A673 (cell line): ENCODE data around the gene SPTLC3. TPM values are rescaled to one million over a fixed set of nuclear protein-coding genes. Genes with fewer than 3 reads are reported as not detected.

Source experiments
- BruUV-seq: library from RNA; stranded (reverse); fragments of 400-500 nt; replicated peaks from 2 replicates; lab custom pipeline; 2021; lab: Mats Ljungman, UMichigan
- CTCF ChIA-PET: fragments of 300-600 bp; sonication (Branson Sonifier 250); formaldehyde crosslinking; loops from one replicate; lab custom pipeline; 2022; ENCODE audit warnings: antibody characterized with exemption; lab: Charles Lee
- POLR2A ChIA-PET: fragments of 300-600 bp; sonication (Branson Sonifier 250); formaldehyde crosslinking; loops from one replicate; lab custom pipeline; 2022; ENCODE audit warnings: antibody characterized with exemption; ENCODE audit not compliant: low non-redundant PET; lab: Charles Lee
- DNase-seq: peaks from one replicate; pipeline ENCODE4 v3.0.0-alpha.2; 2015; ENCODE audit warnings: low spot score
- H3K27ac ChIP-seq: fragments of 200-600 bp; sonication (generic); 2 replicates; pipeline ENCODE4 v1.5.1; 2016; ENCODE audit warnings: mixed run types, low read depth, mild to moderate bottlenecking, mixed read lengths, antibody characterized with exemption, low read length; ENCODE audit not compliant: poor library complexity, severe bottlenecking
- H3K27me3 ChIP-seq: fragments of 200-600 bp; sonication (generic); replicated peaks from 2 replicates; pipeline ENCODE4 v1.6.1; 2017; ENCODE audit warnings: mixed run types, low read depth, mild to moderate bottlenecking, mixed read lengths, antibody characterized with exemption, low read length; ENCODE audit not compliant: insufficient read depth, poor library complexity
- H3K36me3 ChIP-seq: fragments of 200-600 bp; sonication (generic); 2 replicates; pipeline ENCODE4 v1.6.1; 2016; ENCODE audit warnings: mixed run types, mild to moderate bottlenecking, mixed read lengths, antibody characterized with exemption, low read length; ENCODE audit not compliant: insufficient read depth, poor library complexity, severe bottlenecking
- H3K4me1 ChIP-seq: fragments of 200-600 bp; sonication (generic); 2 replicates; pipeline ENCODE4 v1.6.1; 2017; ENCODE audit warnings: mixed run types, mild to moderate bottlenecking, mixed read lengths, antibody characterized with exemption, low read length; ENCODE audit not compliant: insufficient read depth, poor library complexity, severe bottlenecking
- H3K4me3 ChIP-seq: fragments of 200-600 bp; sonication (generic); 2 replicates; pipeline ENCODE4 v1.5.1; 2016; ENCODE audit warnings: low read depth, mixed run types, mild to moderate bottlenecking, mixed read lengths, low read length; ENCODE audit not compliant: poor library complexity, severe bottlenecking
- H3K9me3 ChIP-seq: fragments of 200-600 bp; sonication (generic); 2 replicates; pipeline ENCODE4 v1.6.1; 2016; ENCODE audit warnings: mixed run types, low read depth, mild to moderate bottlenecking, mixed read lengths, antibody characterized with exemption, low read length; ENCODE audit not compliant: poor library complexity, severe bottlenecking
- EZH2 ChIP-seq: fragments of 200-600 bp; sonication (generic); IDR thresholded peaks from 2 replicates; pipeline ENCODE4 v1.6.1; 2017; ENCODE audit warnings: borderline replicate concordance, low read depth, mild to moderate bottlenecking, mixed read lengths, antibody characterized with exemption, low read length; ENCODE audit not compliant: poor library complexity, severe bottlenecking
- intact Hi-C: fragments of 100-400 bp; cut with micrococcal nuclease; formaldehyde crosslinking; loops from one replicate; pipeline ENCODE4 v1.10.0; 2022; ENCODE audit not compliant: unreplicated experiment
- total RNA-seq: library from RNA; stranded (reverse); gene quantifications from 2 replicates; pipeline ENCODE4 v1.2.3, GENCODE V29; 2021
- TF ChIP-seq, protein P1 (sequence below): fragments of 300-800, 200-600 bp; sonication (generic); conservative IDR thresholded peaks from 2 replicates; pipeline ENCODE4 v1.5.1; 2017; ENCODE audit warnings: low read depth, mild to moderate bottlenecking, antibody characterized with exemption, low read length, moderate library complexity, mixed read lengths

SPTLC3 gene
- total RNA-seq, 1 experiment from 2014 or later, result 0.06 TPM

- no peak for DNase-seq
- CTCF ChIA-PET, result interaction anchor here (0.7 kb wide), 1 partner anchor 207 kb away, joined by 4 read pairs; no protein-coding TSS in a partner anchor
- Histone ChIP-seq H3K27me3 (no peaks in the 10 kb centered on the region), H3K27ac (no peak overlapping the region), H3K4me1 (no peaks in the 10 kb centered on the region), H3K4me3 (no peak overlapping the region), H3K9me3 (no peaks in the 10 kb centered on the region), H3K36me3 (no peaks in the 10 kb centered on the region)
- TF ChIP-seq EZH2, result no peak
- TF ChIP-seq, protein P1, sequence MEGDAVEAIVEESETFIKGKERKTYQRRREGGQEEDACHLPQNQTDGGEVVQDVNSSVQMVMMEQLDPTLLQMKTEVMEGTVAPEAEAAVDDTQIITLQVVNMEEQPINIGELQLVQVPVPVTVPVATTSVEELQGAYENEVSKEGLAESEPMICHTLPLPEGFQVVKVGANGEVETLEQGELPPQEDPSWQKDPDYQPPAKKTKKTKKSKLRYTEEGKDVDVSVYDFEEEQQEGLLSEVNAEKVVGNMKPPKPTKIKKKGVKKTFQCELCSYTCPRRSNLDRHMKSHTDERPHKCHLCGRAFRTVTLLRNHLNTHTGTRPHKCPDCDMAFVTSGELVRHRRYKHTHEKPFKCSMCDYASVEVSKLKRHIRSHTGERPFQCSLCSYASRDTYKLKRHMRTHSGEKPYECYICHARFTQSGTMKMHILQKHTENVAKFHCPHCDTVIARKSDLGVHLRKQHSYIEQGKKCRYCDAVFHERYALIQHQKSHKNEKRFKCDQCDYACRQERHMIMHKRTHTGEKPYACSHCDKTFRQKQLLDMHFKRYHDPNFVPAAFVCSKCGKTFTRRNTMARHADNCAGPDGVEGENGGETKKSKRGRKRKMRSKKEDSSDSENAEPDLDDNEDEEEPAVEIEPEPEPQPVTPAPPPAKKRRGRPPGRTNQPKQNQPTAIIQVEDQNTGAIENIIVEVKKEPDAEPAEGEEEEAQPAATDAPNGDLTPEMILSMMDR, result no peak
- BruUV-seq, result no TSS peak
- intact Hi-C loops, result loop anchor here (5.0 kb wide), 1 partner anchor 98 kb away; no protein-coding TSS in a partner anchor
- POLR2A ChIA-PET, result no interaction called here
Measured at GRCh38 chr20:12989586-12990115, 19.1 kb upstream of the SPTLC3 start.

DNA sequence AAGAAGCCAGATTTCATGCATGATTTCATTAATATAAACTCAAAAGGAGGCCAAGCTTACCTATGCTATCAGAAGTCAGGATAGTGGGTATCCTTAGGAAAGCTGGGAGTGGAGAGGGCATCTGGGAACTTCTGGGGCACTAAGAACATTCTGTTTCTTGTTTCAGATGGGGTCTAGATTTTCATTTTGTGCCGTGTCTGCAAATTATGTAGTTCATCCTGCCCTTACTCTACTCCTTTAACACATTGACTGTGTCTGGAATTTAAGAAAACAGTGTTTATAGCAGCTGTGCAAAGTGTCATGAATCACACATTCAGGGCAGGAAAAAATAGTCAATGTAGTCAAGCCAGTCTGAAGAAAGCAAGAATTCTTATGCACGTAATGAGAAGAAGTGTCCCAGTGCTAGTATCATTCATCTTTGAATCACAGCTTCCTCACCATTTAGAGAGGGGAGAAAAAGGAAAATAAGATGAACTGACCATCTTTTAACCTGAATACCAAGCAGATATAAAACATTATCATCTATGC, 11.6 kb upstream of the SPTLC3 start:
- H3K4me3 ChIP-seq, result no peak overlapping the region
- no peaks in the 10 kb centered on the region for H3K4me1 ChIP-seq
- no peaks in the 10 kb centered on the region for H3K36me3 ChIP-seq
- intact Hi-C loops, result no loop called here
- no peak overlapping the region for H3K27ac ChIP-seq
- ChIA-PET POLR2A (no interaction called here), CTCF (no interaction called here)
- no TSS peak for BruUV-seq
- no peaks in the 10 kb centered on the region for H3K9me3 ChIP-seq
- no peaks in the 10 kb centered on the region for H3K27me3 ChIP-seq
- TF ChIP-seq EZH2, result no peak
- TF ChIP-seq, protein P1, result no peak
- DNase-seq, result no peak

DNA sequence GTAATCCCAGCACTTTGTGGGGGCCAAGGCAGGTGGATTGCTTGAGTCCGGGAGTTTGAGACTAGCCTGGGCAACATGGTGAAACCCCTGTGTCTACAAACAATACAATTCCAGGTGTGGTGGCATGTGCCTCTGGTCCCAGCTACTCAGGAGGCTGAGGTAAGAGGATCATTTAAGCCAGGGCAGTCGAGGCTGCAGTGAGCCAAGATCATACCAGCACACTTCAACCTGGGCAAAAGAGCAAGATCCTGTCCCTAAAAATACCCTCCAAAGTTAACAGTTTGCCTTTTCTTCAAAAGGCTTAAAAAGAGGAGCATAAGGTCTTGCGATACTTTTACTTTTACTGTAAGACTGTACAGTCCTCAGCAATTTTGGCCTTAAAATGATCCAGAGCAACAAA, 10.7 kb upstream of the SPTLC3 start:
- ChIA-PET CTCF (no interaction called here), POLR2A (no interaction called here)
- H3K27me3 ChIP-seq, result no peaks in the 10 kb centered on the region
- no peak for DNase-seq
- H3K4me1 ChIP-seq, result no peaks in the 10 kb centered on the region
- intact Hi-C loops, result no loop called here
- H3K4me3 ChIP-seq, result no peak overlapping the region
- BruUV-seq, result no TSS peak
- TF ChIP-seq, protein P1, result no peak
- TF ChIP-seq EZH2, result no peak
- H3K27ac ChIP-seq, result no peak overlapping the region
- no peaks in the 10 kb centered on the region for H3K9me3 ChIP-seq
- no peaks in the 10 kb centered on the region for H3K36me3 ChIP-seq
